Common myeloid progenitor, CD34-positive (primary cell): ENCODE measurements around the gene ACOT12.

Experiments used
- CTCF ChIA-PET: fragments of 350-600 bp; sonication (Branson Sonifier 250); formaldehyde crosslinking; loops from one replicate; lab custom pipeline; 2021; ENCODE audit warnings: antibody characterized with exemption; lab: Charles Lee
- POLR2A ChIA-PET: fragments of 350-600 bp; sonication (Branson Sonifier 250); formaldehyde crosslinking; loops from one replicate; lab custom pipeline; 2021; ENCODE audit warnings: antibody characterized with exemption; lab: Charles Lee
- DNase-seq, 3 donors: peaks; one replicate each; pipeline versions ENCODE4 v3.0.0 to v3.0.0-alpha.2; 2013
- H3K27ac ChIP-seq, 2 experiments: 1 replicate in 1 of 2; 2 replicates in 1 of 2; pipeline ENCODE4 v1.7.0; 2013; ENCODE audit warnings: inconsistent platforms in 2 of 2, low read length in 2 of 2, mild to moderate bottlenecking in 2 of 2, low read depth in 1 of 2, moderate library complexity in 1 of 2; ENCODE audit not compliant: severe bottlenecking in 2 of 2, insufficient read depth in 1 of 2, poor library complexity in 1 of 2
- H3K27me3 ChIP-seq, 5 experiments: replicated peaks in 2 of 5; 1 replicate in 3 of 5; 2 replicates in 2 of 5; pipeline versions ENCODE4 v1.6.1 to v1.7.0; 2013; ENCODE audit warnings: low read length in 4 of 5, mild to moderate bottlenecking in 2 of 5, moderate library complexity in 2 of 5, inconsistent platforms in 1 of 5; ENCODE audit not compliant: insufficient read depth in 5 of 5, control insufficient read depth in 4 of 5
- H3K36me3 ChIP-seq, 4 experiments: 1 replicate in 2 of 4; 2 replicates in 2 of 4; pipeline versions ENCODE4 v1.6.1 to v1.7.0; 2013; ENCODE audit warnings: low read length in 3 of 4, control low read depth in 1 of 4, mild to moderate bottlenecking in 1 of 4; ENCODE audit not compliant: control insufficient read depth in 4 of 4, insufficient read depth in 4 of 4
- H3K4me1 ChIP-seq, 4 experiments: 1 replicate in 3 of 4; 2 replicates in 1 of 4; pipeline versions ENCODE4 v1.6.1 to v1.7.1; 2013; ENCODE audit warnings: low read length in 3 of 4, mild to moderate bottlenecking in 3 of 4, control low read depth in 1 of 4, inconsistent platforms in 1 of 4, moderate library complexity in 1 of 4; ENCODE audit not compliant: control insufficient read depth in 4 of 4, insufficient read depth in 4 of 4; ENCODE audit errors: control extremely low read depth in 1 of 4
- H3K4me3 ChIP-seq, 7 experiments: 1 replicate in 4 of 7; 2 replicates in 3 of 7; pipeline versions ENCODE4 v1.5.1 to v1.7.0; 2013; ENCODE audit warnings: mild to moderate bottlenecking in 7 of 7, low read length in 6 of 7, moderate library complexity in 6 of 7, inconsistent platforms in 2 of 7, low read depth in 2 of 7, control low read depth in 1 of 7; ENCODE audit not compliant: insufficient read depth in 4 of 7, control insufficient read depth in 1 of 7; ENCODE audit errors: extremely low read depth in 1 of 7
- H3K9me3 ChIP-seq, 5 experiments: 1 replicate in 4 of 5; 2 replicates in 1 of 5; pipeline versions ENCODE4 v1.6.1 to v1.7.1; 2013; ENCODE audit warnings: low read length in 4 of 5, mild to moderate bottlenecking in 2 of 5, inconsistent platforms in 1 of 5, low read depth in 1 of 5, moderate library complexity in 1 of 5; ENCODE audit not compliant: control insufficient read depth in 4 of 5, insufficient read depth in 2 of 5; ENCODE audit errors: control extremely low read depth in 1 of 5
- WGBS: methylation state at CpG from one replicate; pipeline ENCODE4 v1.1.5; 2013; ENCODE audit not compliant: insufficient coverage; 5-methylcytosine and 5-hydroxymethylcytosine counted together

ACOT12 gene

GRCh38 chr5:81335946-81336345 is 58.0 kb downstream of the ACOT12 start:
- Histone ChIP-seq H3K36me3 (no peaks in the 10 kb centered on the region), H3K4me3 (no peak overlapping the region), H3K9me3 (peaks cover 0 to 6% (median 0%) of the 10 kb centered on the region in 5 experiments), H3K4me1 (no peaks in the 10 kb centered on the region), H3K27me3 (no peaks in the 10 kb centered on the region), H3K27ac (no peak overlapping the region)
- DNase-seq: no peak
- WGBS: 100% methylated on average over 1 of the region's 2 CpGs
- CTCF ChIA-PET: no interaction called here
- POLR2A ChIA-PET: no interaction called here

DNA sequence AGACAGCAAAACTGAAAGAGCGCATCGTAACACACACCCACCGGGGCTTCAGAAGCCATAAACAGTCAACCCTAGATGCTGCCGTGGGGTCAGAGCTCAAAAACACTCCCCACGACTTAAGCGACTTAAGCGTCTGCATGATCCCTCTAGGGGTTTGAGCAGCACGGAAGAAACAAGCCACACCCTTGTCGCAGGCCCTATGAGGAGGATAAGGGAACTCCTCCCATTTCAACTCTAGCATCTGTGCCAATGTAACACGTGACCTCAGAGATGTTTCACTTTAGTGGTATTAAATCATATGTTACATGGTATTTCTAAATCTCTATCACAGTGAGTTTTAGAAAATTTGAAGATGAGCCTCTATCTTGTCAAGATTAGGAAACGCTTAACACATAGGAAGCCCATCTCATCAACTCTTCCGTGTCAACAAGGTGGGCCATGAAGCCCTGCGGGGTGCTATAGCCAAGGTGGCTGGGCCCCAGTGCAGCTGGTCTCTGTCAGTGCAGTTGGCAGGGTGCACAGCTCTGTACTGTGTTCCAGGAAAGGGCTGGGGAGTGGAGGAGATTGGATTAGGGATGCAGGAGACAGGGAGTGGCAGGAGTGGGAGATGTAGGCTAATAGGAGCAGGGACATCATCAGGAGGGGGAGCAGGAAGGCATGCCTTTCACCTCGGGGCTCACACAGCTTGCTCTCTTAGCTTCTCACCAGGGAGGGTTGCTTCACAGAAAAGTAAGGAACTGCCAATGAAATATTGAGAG is 59.5 kb downstream of the ACOT12 start:
- ChIA-PET POLR2A (no interaction called here), CTCF (no interaction called here)
- H3K4me3 ChIP-seq: no peak overlapping the region
- over 99% methylated on average over 9 of the region's 14 CpGs for WGBS
- H3K4me1 ChIP-seq: no peaks in the 10 kb centered on the region
- H3K27me3 ChIP-seq: no peaks in the 10 kb centered on the region
- peaks cover 0 to 6% (median 0%) of the 10 kb centered on the region in 5 experiments for H3K9me3 ChIP-seq
- H3K27ac ChIP-seq: no peak overlapping the region
- no peaks in the 10 kb centered on the region for H3K36me3 ChIP-seq
- DNase-seq: no peak

DNA sequence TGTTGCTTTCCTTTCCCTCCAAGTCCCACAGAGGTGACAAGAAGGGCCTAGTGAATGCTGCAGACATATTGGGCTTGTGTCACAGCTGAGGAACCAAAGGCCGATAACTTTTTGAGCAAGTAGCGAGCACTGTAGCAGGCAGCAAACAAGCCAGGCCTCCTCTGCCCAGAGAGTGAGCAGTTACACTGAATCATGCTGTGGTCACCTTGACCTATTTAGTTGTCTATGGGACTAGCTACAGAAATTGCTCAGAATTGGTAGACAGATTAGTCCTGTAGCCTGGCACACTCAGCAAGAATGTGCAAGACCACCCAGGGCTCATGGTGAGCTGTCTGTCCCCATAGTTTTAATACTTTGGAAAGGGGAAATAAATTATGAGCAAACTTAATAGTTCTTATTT is 67.4 kb downstream of the ACOT12 start:
- Histone ChIP-seq H3K27me3 (no peaks in the 10 kb centered on the region), H3K9me3 (peaks cover 0 to 3% (median 0%) of the 10 kb centered on the region in 5 experiments), H3K4me1 (no peaks in the 10 kb centered on the region), H3K4me3 (no peak overlapping the region), H3K36me3 (no peaks in the 10 kb centered on the region), H3K27ac (no peak overlapping the region)
- WGBS: 100% methylated on average over 2 of the region's 2 CpGs
- no peak for DNase-seq
- ChIA-PET CTCF (no interaction called here), POLR2A (no interaction called here)

- H3K36me3 ChIP-seq: peaks cover 2 to 7% (median 4%) of the 10 kb centered on the region in 4 experiments
- H3K27ac ChIP-seq: no peak overlapping the region
- WGBS: no CpG with 5 or more reads among the region's 2 CpGs
- H3K27me3 ChIP-seq: no peaks in the 10 kb centered on the region
- no peak for DNase-seq
- no peaks in the 10 kb centered on the region for H3K4me1 ChIP-seq
- CTCF ChIA-PET: no interaction called here
- no peak overlapping the region for H3K4me3 ChIP-seq
- POLR2A ChIA-PET: no interaction called here
- no peaks in the 10 kb centered on the region for H3K9me3 ChIP-seq
Observed at GRCh38 chr5:81317536-81317935, 76.4 kb downstream of the ACOT12 start.

- DNase-seq: no peak
- no peaks in the 10 kb centered on the region for H3K27me3 ChIP-seq
- CTCF ChIA-PET: no interaction called here
- no CpG with 5 or more reads among the region's 2 CpGs for WGBS
- peaks cover 2 to 17% (median 12%) of the 10 kb centered on the region in 4 experiments for H3K36me3 ChIP-seq
- no peaks in the 10 kb centered on the region for H3K9me3 ChIP-seq
- H3K4me1 ChIP-seq: no peaks in the 10 kb centered on the region
- H3K4me3 ChIP-seq: no peak overlapping the region
- no peak overlapping the region for H3K27ac ChIP-seq
- POLR2A ChIA-PET: no interaction called here
Observed at GRCh38 chr5:81316571-81316970, 77.4 kb downstream of the ACOT12 start.

- H3K27ac ChIP-seq: no peak overlapping the region
Observed at GRCh38 chr5:81315830-81316229, 78.1 kb downstream of the ACOT12 start.

GRCh38 chr5:81315336-81315735 is 78.6 kb downstream of the ACOT12 start:
- H3K36me3 ChIP-seq: peaks cover 5 to 22% (median 18%) of the 10 kb centered on the region in 4 experiments
- CTCF ChIA-PET: interaction anchor here (1.5 kb wide), 1 partner anchor 13 kb away, joined by 4 read pairs; no protein-coding TSS in a partner anchor
- DNase-seq: no peak
- H3K4me1 ChIP-seq: no peaks in the 10 kb centered on the region
- no peak overlapping the region for H3K27ac ChIP-seq
- H3K27me3 ChIP-seq: no peaks in the 10 kb centered on the region
- POLR2A ChIA-PET: no interaction called here
- H3K9me3 ChIP-seq: no peaks in the 10 kb centered on the region
- no peak overlapping the region for H3K4me3 ChIP-seq
- no CpG with 5 or more reads among the region's 1 CpG for WGBS

More at GRCh38 chr5:81315830-81316229, 78.1 kb downstream of the ACOT12 start:
- ChIA-PET POLR2A (no interaction called here), CTCF (interaction anchor here (1.5 kb wide), 1 partner anchor 13 kb away, joined by 4 read pairs; no protein-coding TSS in a partner anchor)
- Histone ChIP-seq H3K36me3 (peaks cover 2 to 21% (median 16%) of the 10 kb centered on the region in 4 experiments), H3K27me3 (no peaks in the 10 kb centered on the region), H3K9me3 (no peaks in the 10 kb centered on the region), H3K4me1 (no peaks in the 10 kb centered on the region), H3K4me3 (no peak overlapping the region)
- no peak for DNase-seq
- WGBS: 86% methylated on average over 1 of the region's 4 CpGs
